ENCODE data around the gene TP53TG5.

The TP53TG5 gene

GRCh38 chr20:45405571-45406259 lies 27.6 kb upstream of the TP53TG5 start:
- DNase-seq (ENCODE audit: low read depth) = no peak

GRCh38 chr20:45404438-45404837 lies 26.3 kb upstream of the TP53TG5 start:
- DNase-seq (ENCODE audit: low read depth) = no peak

- no peak for DNase-seq (ENCODE audit: low read depth)
These were observed 24.8 kb upstream of the TP53TG5 start for GRCh38 chr20:45402946-45403345.

- DNase-seq (ENCODE audit: low read depth) = no peak
These were observed 22.4 kb upstream of the TP53TG5 start for GRCh38 chr20:45400346-45401031.

GRCh38 chr20:45399018-45399417 lies 20.9 kb upstream of the TP53TG5 start:
- DNase-seq (ENCODE audit: low read depth) = no peak

- DNase-seq (ENCODE audit: low read depth) = no peak
These were observed 16.9 kb upstream of the TP53TG5 start for GRCh38 chr20:45395114-45395415.

- DNase-seq (ENCODE audit: low read depth) = no peak
These were observed 16.3 kb upstream of the TP53TG5 start for GRCh38 chr20:45394221-45395113.

- DNase-seq (ENCODE audit: low read depth) = no peak
These were observed 14.6 kb upstream of the TP53TG5 start for GRCh38 chr20:45392733-45393132.

- no peak for DNase-seq (ENCODE audit: low read depth)
These were observed 13.4 kb upstream of the TP53TG5 start for GRCh38 chr20:45391559-45391958.

GRCh38 chr20:45390931-45391330 lies 12.8 kb upstream of the TP53TG5 start:
- DNase-seq (ENCODE audit: low read depth) = no peak

GRCh38 chr20:45387274-45387673 lies 9.1 kb upstream of the TP53TG5 start:
- DNase-seq (ENCODE audit: low read depth) = no peak

- DNase-seq (ENCODE audit: low read depth) = no peak
These were observed 856 bp downstream of the TP53TG5 start for GRCh38 chr20:45377269-45377668.

GRCh38 chr20:45374966-45375365 lies 3.2 kb downstream of the TP53TG5 start:
- no peak for DNase-seq (ENCODE audit: low read depth)

- DNase-seq (ENCODE audit: low read depth) = no peak
These were observed 4.0 kb downstream of the TP53TG5 start for GRCh38 chr20:45374101-45374467.

GRCh38 chr20:45373353-45374100 lies 4.6 kb downstream of the TP53TG5 start:
- DNase-seq (ENCODE audit: low read depth) = no peak

GRCh38 chr20:45372646-45373352 lies 5.3 kb downstream of the TP53TG5 start:
- DNase-seq (ENCODE audit: low read depth) = no peak

- DNase-seq (ENCODE audit: low read depth) = no peak
These were observed 5.9 kb downstream of the TP53TG5 start for GRCh38 chr20:45372241-45372640.

- DNase-seq (ENCODE audit: low read depth) = no peak
These were observed 7.5 kb downstream of the TP53TG5 start for GRCh38 chr20:45370571-45371160.

- DNase-seq (ENCODE audit: low read depth) = no peak
These were observed 9.7 kb downstream of the TP53TG5 start for GRCh38 chr20:45368221-45368980.

- DNase-seq (ENCODE audit: low read depth) = no peak
These were observed 11.0 kb downstream of the TP53TG5 start for GRCh38 chr20:45367126-45367525.

- no peak for DNase-seq (ENCODE audit: low read depth)
These were observed 11.5 kb downstream of the TP53TG5 start for GRCh38 chr20:45366631-45367030.

Measured in HS-5 (cell line).